Activated naive CD8-positive, alpha-beta T cell treated with anti-CD3 and anti-CD28 coated beads, Interleukin-2, amount 10 ng/mL, durations not matched to agents 7 days and 5 days (primary cell): Measurements from ENCODE around the gene CDH1. TPM values are rescaled to one million over a fixed set of nuclear protein-coding genes. Genes with fewer than 3 reads are reported as not detected.

ENCODE experiments used
- ATAC-seq: fragments of 150-1000 bp; cut with Tn5 transposase; one replicate; pipeline ENCODE4 v1.10.0; 2021; ENCODE audit warnings: low read depth, moderate library complexity
- POLR2A ChIA-PET: fragments of 350-600 bp; sonication (Branson Sonifier 250); formaldehyde crosslinking; loops from one replicate; lab custom pipeline; 2021; ENCODE audit warnings: antibody characterized with exemption; lab: Charles Lee
- DNase-seq: peaks from one replicate; pipeline ENCODE4 v3.0.0; 2021
- H3K27ac Mint-ChIP-seq: one replicate; pipeline ENCODE4 v1.8.0; 2022; ENCODE audit warnings: mild to moderate bottlenecking, mixed read lengths
- H3K27me3 Mint-ChIP-seq: one replicate; pipeline ENCODE4 v1.8.0; 2022; ENCODE audit warnings: mild to moderate bottlenecking, moderate library complexity, mixed read lengths
- H3K36me3 Mint-ChIP-seq: one replicate; pipeline ENCODE4 v1.8.0; 2021; ENCODE audit warnings: mild to moderate bottlenecking, mixed read lengths
- H3K4me1 Mint-ChIP-seq: one replicate; pipeline ENCODE4 v1.8.0; 2021; ENCODE audit warnings: mixed read lengths
- H3K4me3 Mint-ChIP-seq: one replicate; pipeline ENCODE4 v1.8.0; 2022; ENCODE audit warnings: mild to moderate bottlenecking, moderate library complexity, mixed read lengths
- H3K9me3 Mint-ChIP-seq: one replicate; pipeline ENCODE4 v1.8.0; 2021; ENCODE audit warnings: mixed read lengths
- total RNA-seq, 2 experiments: library from RNA; stranded (reverse); gene quantifications; one replicate each; pipeline ENCODE4 v1.2.3, GENCODE V29; 2021

Gene CDH1
- total RNA-seq, 2 experiments from 2014 or later = 0.51 to 0.58 TPM

- H3K4me3 Mint-ChIP-seq = no peak overlapping the region
- no peaks in the 10 kb centered on the region for H3K4me1 Mint-ChIP-seq
- DNase-seq (no peak), ATAC-seq (no peak)
- POLR2A ChIA-PET = no interaction called here
- H3K9me3 Mint-ChIP-seq = no peaks in the 10 kb centered on the region
- no peak overlapping the region for H3K27ac Mint-ChIP-seq
- no peaks in the 10 kb centered on the region for H3K36me3 Mint-ChIP-seq
- peaks cover 6% of the 10 kb centered on the region for H3K27me3 Mint-ChIP-seq
Measured at GRCh38 chr16:68793401-68793857, 56.3 kb downstream of the CDH1 start.

- Mint-ChIP-seq H3K27ac (no peak overlapping the region), H3K4me3 (no peak overlapping the region), H3K27me3 (no peaks in the 10 kb centered on the region), H3K4me1 (peaks cover 1% of the 10 kb centered on the region), H3K9me3 (no peaks in the 10 kb centered on the region), H3K36me3 (no peaks in the 10 kb centered on the region)
- POLR2A ChIA-PET = no interaction called here
- no peak for DNase-seq
- ATAC-seq = no peak
Measured at GRCh38 chr16:68798398-68798797, 61.3 kb downstream of the CDH1 start.

GRCh38 chr16:68800257-68800875, 63.3 kb downstream of the CDH1 start:
- POLR2A ChIA-PET = interaction anchor here (0.6 kb wide), 1 partner anchor 17 kb away, joined by 3 read pairs; no protein-coding TSS in a partner anchor
- no peaks in the 10 kb centered on the region for H3K36me3 Mint-ChIP-seq
- no peak overlapping the region for H3K27ac Mint-ChIP-seq
- ATAC-seq (peak; percentile 50), DNase-seq (peak; percentile 33)
- H3K4me1 Mint-ChIP-seq = peaks cover 5% of the 10 kb centered on the region
- peaks cover 3% of the 10 kb centered on the region for H3K27me3 Mint-ChIP-seq
- H3K4me3 Mint-ChIP-seq = no peak overlapping the region
- no peaks in the 10 kb centered on the region for H3K9me3 Mint-ChIP-seq

- Mint-ChIP-seq H3K36me3 (no peaks in the 10 kb centered on the region), H3K4me1 (peaks cover 6% of the 10 kb centered on the region), H3K4me3 (no peak overlapping the region), H3K27ac (no peak overlapping the region), H3K9me3 (no peaks in the 10 kb centered on the region), H3K27me3 (peaks cover 7% of the 10 kb centered on the region)
- DNase-seq (no peak), ATAC-seq (no peak)
- POLR2A ChIA-PET = no interaction called here
Measured at GRCh38 chr16:68802190-68802589, 65.1 kb downstream of the CDH1 start.

GRCh38 chr16:68806422-68806821, 69.3 kb downstream of the CDH1 start:
- POLR2A ChIA-PET = no interaction called here
- no peaks in the 10 kb centered on the region for H3K9me3 Mint-ChIP-seq
- DNase-seq (no peak), ATAC-seq (no peak)
- peaks cover 4% of the 10 kb centered on the region for H3K4me1 Mint-ChIP-seq
- H3K27me3 Mint-ChIP-seq = peaks cover 13% of the 10 kb centered on the region
- no peaks in the 10 kb centered on the region for H3K36me3 Mint-ChIP-seq
- no peak overlapping the region for H3K4me3 Mint-ChIP-seq
- no peak overlapping the region for H3K27ac Mint-ChIP-seq

GRCh38 chr16:68806981-68807380, 69.9 kb downstream of the CDH1 start:
- no peak for DNase-seq
- no peak for ATAC-seq
- Mint-ChIP-seq H3K36me3 (no peaks in the 10 kb centered on the region), H3K9me3 (no peaks in the 10 kb centered on the region), H3K27ac (no peak overlapping the region), H3K27me3 (peaks cover 13% of the 10 kb centered on the region), H3K4me1 (peaks cover 4% of the 10 kb centered on the region), H3K4me3 (no peak overlapping the region)
- POLR2A ChIA-PET = no interaction called here

GRCh38 chr16:68814516-68814915, 77.4 kb downstream of the CDH1 start:
- H3K9me3 Mint-ChIP-seq = peaks cover 1% of the 10 kb centered on the region
- H3K27me3 Mint-ChIP-seq = peaks cover 3% of the 10 kb centered on the region
- H3K4me3 Mint-ChIP-seq = no peak overlapping the region
- H3K36me3 Mint-ChIP-seq = no peaks in the 10 kb centered on the region
- no peaks in the 10 kb centered on the region for H3K4me1 Mint-ChIP-seq
- H3K27ac Mint-ChIP-seq = no peak overlapping the region
- ATAC-seq (no peak), DNase-seq (no peak)
- POLR2A ChIA-PET = no interaction called here

- Mint-ChIP-seq H3K27me3 (peaks cover 3% of the 10 kb centered on the region), H3K36me3 (no peaks in the 10 kb centered on the region), H3K9me3 (peaks cover 2% of the 10 kb centered on the region), H3K27ac (no peak overlapping the region), H3K4me3 (no peak overlapping the region), H3K4me1 (no peaks in the 10 kb centered on the region)
- DNase-seq (no peak), ATAC-seq (no peak)
- POLR2A ChIA-PET = no interaction called here
Measured at GRCh38 chr16:68823401-68824135, 86.5 kb downstream of the CDH1 start.

- peaks cover 8% of the 10 kb centered on the region for H3K27me3 Mint-ChIP-seq
- no peak for DNase-seq
- H3K27ac Mint-ChIP-seq = no peak overlapping the region
- ATAC-seq = no peak
- no peak overlapping the region for H3K4me3 Mint-ChIP-seq
- peaks cover 2% of the 10 kb centered on the region for H3K9me3 Mint-ChIP-seq
- H3K36me3 Mint-ChIP-seq = no peaks in the 10 kb centered on the region
- H3K4me1 Mint-ChIP-seq = no peaks in the 10 kb centered on the region
- POLR2A ChIA-PET = no interaction called here
Measured at GRCh38 chr16:68825427-68825826, 88.3 kb downstream of the CDH1 start.

- Mint-ChIP-seq H3K9me3 (no peaks in the 10 kb centered on the region), H3K36me3 (no peaks in the 10 kb centered on the region), H3K27ac (no peak overlapping the region), H3K4me1 (peaks cover 2% of the 10 kb centered on the region), H3K27me3 (peaks cover 13% of the 10 kb centered on the region), H3K4me3 (no peak overlapping the region)
- no peak for ATAC-seq
- no peak for DNase-seq
- POLR2A ChIA-PET = no interaction called here
Measured at GRCh38 chr16:68826652-68827051, 89.6 kb downstream of the CDH1 start.

GRCh38 chr16:68833251-68833650, 96.2 kb downstream of the CDH1 start:
- peaks cover 5% of the 10 kb centered on the region for H3K4me1 Mint-ChIP-seq
- H3K4me3 Mint-ChIP-seq = no peak overlapping the region
- H3K27me3 Mint-ChIP-seq = peaks cover 10% of the 10 kb centered on the region
- DNase-seq = no peak
- no peak for ATAC-seq
- H3K9me3 Mint-ChIP-seq = no peaks in the 10 kb centered on the region
- no peaks in the 10 kb centered on the region for H3K36me3 Mint-ChIP-seq
- H3K27ac Mint-ChIP-seq = peak overlapping the region; percentile 12
- POLR2A ChIA-PET = interaction anchor here (0.7 kb wide), 1 partner anchor 180 kb away, joined by 4 read pairs; no protein-coding TSS in a partner anchor

- ATAC-seq = no peak
- H3K4me1 Mint-ChIP-seq = peaks cover 5% of the 10 kb centered on the region
- POLR2A ChIA-PET = no interaction called here
- H3K27ac Mint-ChIP-seq = no peak overlapping the region
- no peaks in the 10 kb centered on the region for H3K9me3 Mint-ChIP-seq
- H3K27me3 Mint-ChIP-seq = peaks cover 5% of the 10 kb centered on the region
- H3K4me3 Mint-ChIP-seq = no peak overlapping the region
- no peak for DNase-seq
- H3K36me3 Mint-ChIP-seq = no peaks in the 10 kb centered on the region
Measured at GRCh38 chr16:68834550-68834949, 97.5 kb downstream of the CDH1 start.

- H3K4me3 Mint-ChIP-seq = no peak overlapping the region
- no peak overlapping the region for H3K27ac Mint-ChIP-seq
- H3K9me3 Mint-ChIP-seq = no peaks in the 10 kb centered on the region
- H3K27me3 Mint-ChIP-seq = no peaks in the 10 kb centered on the region
- H3K4me1 Mint-ChIP-seq = peaks cover 3% of the 10 kb centered on the region
- no peak for ATAC-seq
- no peak for DNase-seq
- POLR2A ChIA-PET = no interaction called here
- no peaks in the 10 kb centered on the region for H3K36me3 Mint-ChIP-seq
Measured at GRCh38 chr16:68835970-68836369, 98.9 kb downstream of the CDH1 start.

GRCh38 chr16:68839831-68840230, 102.7 kb downstream of the CDH1 start:
- no peak overlapping the region for H3K27ac Mint-ChIP-seq
- DNase-seq = no peak
- POLR2A ChIA-PET = no interaction called here
- H3K9me3 Mint-ChIP-seq = no peaks in the 10 kb centered on the region
- peaks cover 10% of the 10 kb centered on the region for H3K4me1 Mint-ChIP-seq
- H3K4me3 Mint-ChIP-seq = no peak overlapping the region
- ATAC-seq = no peak
- no peaks in the 10 kb centered on the region for H3K36me3 Mint-ChIP-seq
- no peaks in the 10 kb centered on the region for H3K27me3 Mint-ChIP-seq
